Brain microvascular endothelial cell (primary cell): ENCODE results near the gene LRRC53.

Source experiments
- DNase-seq: peaks from one replicate; pipeline ENCODE4 v3.0.0-alpha.2; 2020
- H3K27ac ChIP-seq: fragments of 250-450 bp; sonication (Bioruptor Pico); 2 replicates; pipeline ENCODE4 v1.5.1; 2020; ENCODE audit warnings: mild to moderate bottlenecking, moderate library complexity
- H3K27me3 ChIP-seq: fragments of 250-450 bp; sonication (Bioruptor Pico); replicated peaks from 2 replicates; pipeline ENCODE4 v1.5.1; 2020; ENCODE audit warnings: mild to moderate bottlenecking
- H3K36me3 ChIP-seq: fragments of 250-450 bp; sonication (Bioruptor Pico); replicated peaks from 2 replicates; pipeline ENCODE4 v1.5.1; 2020; ENCODE audit warnings: mild to moderate bottlenecking
- H3K4me3 ChIP-seq: 2 replicates; pipeline ENCODE4 v1.5.1; 2011; ENCODE audit warnings: low read depth, mild to moderate bottlenecking, control low read depth, low read length, moderate library complexity
- in situ Hi-C: cut with HindIII; loops from 2 replicates; pipeline ENCODE4 v1.10.0; 2017; ENCODE audit warnings: low sequenced_read_pairs, low pct_ligation_motif_present
- TF ChIP-seq, protein P1 (sequence below): IDR thresholded peaks from 2 replicates; pipeline ENCODE4 v1.5.1; 2011; ENCODE audit warnings: low read depth, mild to moderate bottlenecking, moderate library complexity, low read length, control low read depth, inconsistent platforms; ENCODE audit errors: missing control alignments

The LRRC53 gene

GRCh38 chr1:74517599-74518051 lies 5.2 kb upstream of the LRRC53 start:
- in situ Hi-C loops, result no loop called here
- no peak overlapping the region for H3K4me3 ChIP-seq

GRCh38 chr1:74513411-74514300 lies 1.2 kb upstream of the LRRC53 start:
- in situ Hi-C loops, result no loop called here
- Histone ChIP-seq H3K27ac (no peak overlapping the region), H3K4me3 (no peak overlapping the region), H3K36me3 (no peaks in the 10 kb centered on the region), H3K27me3 (no peaks in the 10 kb centered on the region)
- TF ChIP-seq, protein P1, sequence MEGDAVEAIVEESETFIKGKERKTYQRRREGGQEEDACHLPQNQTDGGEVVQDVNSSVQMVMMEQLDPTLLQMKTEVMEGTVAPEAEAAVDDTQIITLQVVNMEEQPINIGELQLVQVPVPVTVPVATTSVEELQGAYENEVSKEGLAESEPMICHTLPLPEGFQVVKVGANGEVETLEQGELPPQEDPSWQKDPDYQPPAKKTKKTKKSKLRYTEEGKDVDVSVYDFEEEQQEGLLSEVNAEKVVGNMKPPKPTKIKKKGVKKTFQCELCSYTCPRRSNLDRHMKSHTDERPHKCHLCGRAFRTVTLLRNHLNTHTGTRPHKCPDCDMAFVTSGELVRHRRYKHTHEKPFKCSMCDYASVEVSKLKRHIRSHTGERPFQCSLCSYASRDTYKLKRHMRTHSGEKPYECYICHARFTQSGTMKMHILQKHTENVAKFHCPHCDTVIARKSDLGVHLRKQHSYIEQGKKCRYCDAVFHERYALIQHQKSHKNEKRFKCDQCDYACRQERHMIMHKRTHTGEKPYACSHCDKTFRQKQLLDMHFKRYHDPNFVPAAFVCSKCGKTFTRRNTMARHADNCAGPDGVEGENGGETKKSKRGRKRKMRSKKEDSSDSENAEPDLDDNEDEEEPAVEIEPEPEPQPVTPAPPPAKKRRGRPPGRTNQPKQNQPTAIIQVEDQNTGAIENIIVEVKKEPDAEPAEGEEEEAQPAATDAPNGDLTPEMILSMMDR, result no peak
- DNase-seq, result no peak

More at GRCh38 chr1:74517599-74518051, 5.2 kb upstream of the LRRC53 start:
- Histone ChIP-seq H3K27ac (no peak overlapping the region), H3K27me3 (no peaks in the 10 kb centered on the region), H3K36me3 (no peaks in the 10 kb centered on the region)
- no peak for DNase-seq
- TF ChIP-seq, protein P1, result no peak

DNA sequence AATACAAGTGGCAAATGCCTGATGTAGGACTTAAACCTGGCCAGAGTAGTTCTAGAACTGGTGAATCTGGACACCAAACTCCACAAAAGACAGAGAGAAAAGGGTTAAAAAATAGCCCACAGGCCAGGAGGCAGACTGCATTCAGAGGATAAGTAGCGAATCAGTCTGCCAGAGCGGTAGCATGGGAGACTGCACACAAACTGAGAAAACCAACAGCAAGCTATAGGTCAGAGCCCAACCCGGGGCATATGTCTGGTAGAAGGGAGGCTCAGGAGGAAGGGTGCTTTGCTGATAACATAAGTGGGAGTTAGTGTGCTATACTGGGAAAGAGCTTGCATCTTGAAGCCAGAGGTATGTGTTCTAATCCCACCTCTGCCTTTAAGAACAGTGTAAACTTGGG lies 4.0 kb downstream of the LRRC53 start:
- in situ Hi-C loops, result no loop called here
- no peaks in the 10 kb centered on the region for H3K27me3 ChIP-seq
- no peaks in the 10 kb centered on the region for H3K36me3 ChIP-seq
- no peak overlapping the region for H3K27ac ChIP-seq
- DNase-seq, result no peak
- no peak overlapping the region for H3K4me3 ChIP-seq
- TF ChIP-seq, protein P1, result no peak

- TF ChIP-seq, protein P1, result no peak
Measured at GRCh38 chr1:74505928-74506710, 6.3 kb downstream of the LRRC53 start.

GRCh38 chr1:74504933-74505512 lies 7.4 kb downstream of the LRRC53 start:
- no peak overlapping the region for H3K27ac ChIP-seq
- DNase-seq, result no peak
- in situ Hi-C loops, result no loop called here
- no peaks in the 10 kb centered on the region for H3K27me3 ChIP-seq
- H3K4me3 ChIP-seq, result no peak overlapping the region
- TF ChIP-seq, protein P1, result no peak
- no peaks in the 10 kb centered on the region for H3K36me3 ChIP-seq

More at GRCh38 chr1:74505928-74506710, 6.3 kb downstream of the LRRC53 start:
- in situ Hi-C loops, result no loop called here
- H3K4me3 ChIP-seq, result no peak overlapping the region
- no peaks in the 10 kb centered on the region for H3K27me3 ChIP-seq
- no peak for DNase-seq
- H3K27ac ChIP-seq, result no peak overlapping the region
- no peaks in the 10 kb centered on the region for H3K36me3 ChIP-seq
